Stimulated activated naive CD4-positive, alpha-beta T cell treated with Interleukin-2 at 50 U/mL for 16 hours (primary cell): ENCODE results near the gene KIF26A.

Experiments used
- DNase-seq: peaks from one replicate; lab custom pipeline; 2025; lab: John Stamatoyannopoulos, UW

Gene KIF26A

GRCh38 chr14:104130974-104131651 is 7.3 kb upstream of the KIF26A start:
- no peak for DNase-seq

DNA sequence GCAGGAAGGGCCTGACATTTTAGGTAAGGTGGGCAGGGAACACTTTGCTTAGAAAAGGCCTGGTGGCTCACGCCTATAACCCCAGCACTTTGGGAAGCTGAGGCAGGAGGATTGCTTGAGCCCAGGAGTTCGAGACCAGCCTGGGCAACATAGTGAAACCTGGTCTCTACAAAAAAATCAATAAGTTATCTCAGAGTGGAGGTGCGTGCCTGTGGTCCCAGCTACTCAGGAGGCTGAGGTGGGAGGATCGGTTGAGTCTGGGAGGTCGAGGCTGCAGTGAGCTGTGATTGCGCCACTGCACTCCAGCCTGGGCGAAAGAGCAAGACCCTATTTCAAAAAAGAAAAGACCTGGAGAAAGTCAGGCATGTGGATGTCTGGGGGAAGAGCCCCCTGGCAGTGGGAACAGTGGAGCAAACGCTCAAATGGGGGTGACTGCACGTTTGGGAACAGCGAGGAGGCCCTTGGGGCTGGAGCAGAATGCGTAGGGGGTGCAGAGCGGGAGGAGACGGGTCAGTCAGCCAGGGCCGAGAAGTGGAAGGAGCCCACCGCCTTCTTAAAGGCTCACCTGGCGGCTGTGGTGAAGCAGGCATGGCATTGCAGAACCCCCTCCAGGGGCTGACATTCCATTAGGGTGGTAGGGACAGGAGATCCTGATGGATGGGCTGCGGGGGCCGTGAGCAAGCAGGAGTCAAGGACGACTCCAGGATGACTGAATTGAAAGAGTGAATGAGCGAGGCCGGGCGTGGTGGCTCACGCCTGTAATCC is 6.2 kb upstream of the KIF26A start:
- no peak for DNase-seq

GRCh38 chr14:104132981-104133380 is 5.4 kb upstream of the KIF26A start:
- DNase-seq, result no peak

DNA sequence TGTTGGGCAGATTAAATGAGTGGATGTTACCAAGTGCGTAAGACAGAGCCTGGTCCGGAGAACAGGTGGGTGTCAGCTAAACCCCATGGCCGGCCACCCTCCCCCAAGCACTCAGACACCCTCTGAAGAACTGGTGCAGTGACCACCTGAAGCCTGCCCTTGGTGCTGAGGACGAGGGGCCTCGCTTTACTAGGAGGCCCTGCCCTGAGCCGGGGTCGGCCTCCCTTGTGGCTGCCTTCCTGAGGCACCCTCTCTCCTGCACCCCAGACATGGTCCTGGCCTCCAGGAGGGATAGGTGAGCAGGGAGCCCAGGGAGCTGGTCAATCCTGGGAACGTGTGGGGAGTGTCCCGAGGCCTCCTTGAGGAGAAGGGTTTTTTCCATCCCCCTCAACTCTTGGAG is 4.9 kb upstream of the KIF26A start:
- no peak for DNase-seq

- DNase-seq, result no peak
Measured at GRCh38 chr14:104134061-104134965, 4.1 kb upstream of the KIF26A start.

GRCh38 chr14:104135121-104135903 is 3.1 kb upstream of the KIF26A start:
- no peak for DNase-seq

GRCh38 chr14:104135904-104136471 is 2.4 kb upstream of the KIF26A start:
- DNase-seq, result no peak

DNA sequence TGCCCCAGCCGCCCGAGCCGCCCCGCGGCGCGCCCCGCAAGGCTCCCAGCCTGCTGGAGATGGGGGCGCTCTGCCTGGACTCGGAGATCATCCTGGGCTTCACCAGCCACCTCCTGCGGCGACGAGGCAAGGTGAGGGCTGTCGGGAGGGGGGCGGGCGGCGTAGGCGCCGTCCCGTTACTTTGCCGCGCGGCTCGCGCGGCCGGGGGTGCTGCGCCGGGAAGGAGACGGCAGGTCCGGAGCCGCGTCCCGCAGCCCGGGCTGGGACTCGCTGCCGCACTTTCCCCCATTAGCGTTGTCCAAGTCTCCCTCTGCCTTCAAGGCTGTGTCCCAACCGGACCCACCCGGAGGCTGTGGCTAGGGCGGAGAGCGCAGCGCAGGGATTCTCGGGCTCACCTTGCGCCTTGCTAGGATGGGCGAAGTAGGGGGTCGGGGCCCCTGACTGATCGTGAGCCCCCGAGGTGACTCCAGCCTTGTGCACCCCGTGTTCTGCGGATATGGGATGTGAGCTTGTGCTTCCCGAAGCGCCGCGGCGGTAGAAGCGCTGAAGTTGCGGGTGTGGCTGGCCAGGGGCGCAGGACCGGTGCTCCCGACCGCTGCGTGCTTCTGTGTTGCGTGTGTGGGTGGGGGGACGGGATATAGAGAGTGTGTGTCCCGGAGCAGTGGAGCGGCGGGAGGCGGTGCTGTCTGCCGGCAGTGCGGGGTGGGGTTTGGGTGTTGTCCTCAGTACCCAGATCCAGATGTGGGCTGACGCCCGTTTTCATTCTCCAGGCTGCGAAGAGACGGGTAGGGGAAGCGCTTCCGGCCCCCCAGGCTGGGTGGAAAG is 1.7 kb upstream of the KIF26A start:
- DNase-seq, result no peak

DNA sequence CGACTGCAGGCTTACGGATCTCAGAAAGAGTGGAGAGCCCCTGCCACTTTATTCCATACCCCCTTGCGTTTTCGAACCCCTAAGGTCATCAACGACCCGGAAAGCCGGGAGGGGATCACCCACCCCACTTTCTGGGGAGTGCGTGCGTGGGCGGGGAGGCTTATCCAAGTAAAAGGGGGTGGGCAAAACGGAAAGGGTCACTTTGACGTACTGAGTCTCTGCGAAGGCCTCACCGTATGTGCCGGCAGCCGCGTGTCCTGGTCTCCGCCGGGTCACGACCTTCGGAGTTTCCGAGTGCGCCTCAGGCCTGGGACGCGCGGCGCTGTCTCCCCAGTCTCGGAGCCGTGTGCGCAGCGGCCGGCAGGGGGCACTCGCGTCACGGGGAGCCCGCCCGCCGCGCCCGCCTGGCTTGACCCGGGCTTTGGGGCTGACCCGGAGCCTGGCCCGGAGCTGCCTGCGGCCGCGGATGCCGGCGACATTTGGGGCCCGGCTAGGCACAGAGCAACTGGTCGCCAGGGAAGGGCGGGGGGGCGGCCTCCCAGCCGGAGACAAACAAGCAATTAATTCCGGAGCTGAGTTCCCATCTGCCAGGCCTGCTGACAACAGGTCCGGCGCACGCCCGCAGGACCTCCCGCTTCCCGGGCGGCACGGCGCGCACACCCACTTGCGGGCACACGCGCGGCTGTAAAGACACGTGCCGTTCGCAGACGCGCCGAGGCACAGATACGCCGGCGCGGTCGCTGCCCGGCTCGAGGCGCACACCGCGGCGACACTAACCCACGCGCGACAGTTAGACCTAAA is 890 bp upstream of the KIF26A start:
- DNase-seq, result peak; percentile 49

DNA sequence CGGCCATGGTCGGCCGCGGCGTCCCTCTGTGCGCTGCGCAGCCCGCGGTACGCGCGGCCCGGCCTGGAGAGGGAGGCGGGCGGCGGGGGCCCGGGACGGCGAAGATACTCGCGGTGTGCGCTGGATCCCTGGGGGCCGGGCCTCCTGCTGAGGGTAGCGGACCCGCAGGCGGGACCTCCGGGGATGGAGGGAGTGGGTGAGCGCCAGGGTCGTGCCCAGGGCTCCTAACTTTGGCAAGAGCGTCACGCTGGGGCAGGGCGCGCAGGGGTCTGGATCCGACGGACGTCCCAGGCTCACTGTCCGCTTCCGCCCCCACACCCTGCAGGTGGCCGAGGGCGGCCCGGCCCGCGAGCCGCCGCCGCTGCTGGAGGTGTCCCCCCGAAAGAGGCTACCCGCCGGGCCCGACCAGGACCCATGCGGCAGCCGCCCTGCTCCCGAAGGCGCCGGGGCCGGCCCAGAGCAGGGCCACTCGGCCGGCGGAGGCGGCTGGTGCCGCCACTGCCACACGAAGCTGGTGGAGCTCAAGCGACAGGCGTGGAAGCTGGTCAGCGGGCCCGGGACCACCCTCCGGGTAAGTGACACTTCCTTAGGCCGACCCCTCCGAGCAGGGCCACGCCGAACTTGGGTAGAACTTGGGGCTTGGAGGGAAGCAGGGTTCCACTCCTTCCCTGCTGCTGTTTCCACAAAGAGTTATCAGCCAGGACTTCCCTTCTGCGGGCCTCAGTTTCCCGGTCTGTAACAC is 502 bp downstream of the KIF26A start:
- DNase-seq, result no peak

- DNase-seq, result no peak
Measured at GRCh38 chr14:104139460-104140212, 1.2 kb downstream of the KIF26A start.

DNA sequence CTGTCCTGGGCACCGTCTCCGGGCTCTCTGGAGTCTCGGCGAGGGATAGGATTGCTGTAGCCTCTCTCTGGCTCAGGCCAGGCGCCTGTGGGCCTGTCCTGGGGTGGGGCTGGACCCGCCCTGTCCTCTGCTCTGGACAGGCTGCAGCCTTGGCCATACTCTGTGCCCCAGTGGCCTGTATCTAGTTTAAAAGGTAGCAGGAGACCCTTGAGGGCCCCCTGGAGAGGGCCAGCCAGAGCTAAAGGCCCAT is 1.8 kb downstream of the KIF26A start:
- DNase-seq, result no peak

DNA sequence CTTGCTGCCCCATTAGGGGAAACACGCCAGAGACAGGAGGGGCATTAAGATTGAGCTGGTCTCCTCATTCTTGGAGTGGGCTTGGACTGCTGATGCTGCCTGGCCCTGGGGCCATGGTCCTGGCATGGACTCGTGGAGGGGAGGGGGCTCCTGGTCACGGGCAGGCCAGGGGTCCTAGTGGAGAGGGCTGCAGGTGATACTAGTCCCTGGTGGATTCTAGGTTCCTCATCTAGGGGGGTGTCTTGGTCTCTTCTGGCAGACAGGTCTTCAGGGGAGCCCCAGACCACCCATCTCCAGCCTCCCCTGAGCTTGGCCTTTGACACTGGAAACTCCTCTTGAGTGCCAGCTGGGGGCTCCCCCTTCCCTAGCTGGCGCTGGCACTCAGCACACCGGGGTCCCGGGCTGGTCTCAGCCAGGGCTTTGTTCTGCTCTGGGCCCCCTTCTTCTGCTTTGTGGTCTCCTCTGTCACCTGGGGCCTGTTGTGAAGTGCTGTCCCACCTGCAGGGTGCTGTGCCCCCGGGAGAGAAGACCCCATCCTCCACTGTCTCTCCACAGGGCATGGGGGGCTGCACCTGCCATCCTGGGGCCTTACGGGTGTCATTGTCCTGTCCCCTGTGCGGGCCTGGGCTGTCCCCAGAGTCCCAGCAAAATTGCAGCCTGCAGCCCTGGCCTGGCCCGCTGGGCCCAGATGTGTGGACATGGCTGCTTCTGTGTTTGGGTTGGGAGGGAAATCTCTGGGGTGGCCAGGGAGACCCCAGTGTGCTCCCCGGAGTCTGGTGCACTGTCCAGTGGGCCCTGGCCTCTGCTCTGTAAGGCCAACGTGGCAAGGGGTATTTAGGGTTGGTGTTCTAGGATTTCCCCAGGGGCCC is 2.3 kb downstream of the KIF26A start:
- DNase-seq, result no peak

DNA sequence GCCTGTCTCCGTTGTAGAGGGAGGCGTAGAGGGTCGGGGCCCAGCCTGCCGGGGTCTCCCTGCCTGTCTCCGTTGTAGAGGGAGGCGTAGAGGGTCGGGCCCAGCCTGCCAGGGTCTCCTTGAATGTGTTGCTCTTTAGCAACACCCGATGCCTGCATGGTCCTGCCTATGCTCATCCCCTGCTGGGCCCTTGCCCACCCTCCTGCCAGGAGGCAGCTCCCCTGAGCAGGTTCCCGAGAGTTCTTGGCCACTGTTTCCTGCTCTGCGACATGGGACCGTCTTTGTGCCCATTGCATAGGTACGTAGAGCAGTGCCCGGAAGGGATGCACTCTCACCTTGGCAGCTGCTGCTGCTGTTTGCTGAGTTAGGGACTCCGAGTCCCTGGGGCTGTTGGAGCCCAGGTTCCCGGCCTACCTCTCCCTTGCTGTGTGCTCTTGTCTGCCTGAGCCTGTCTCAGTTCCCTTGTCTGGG is 3.3 kb downstream of the KIF26A start:
- no peak for DNase-seq

DNA sequence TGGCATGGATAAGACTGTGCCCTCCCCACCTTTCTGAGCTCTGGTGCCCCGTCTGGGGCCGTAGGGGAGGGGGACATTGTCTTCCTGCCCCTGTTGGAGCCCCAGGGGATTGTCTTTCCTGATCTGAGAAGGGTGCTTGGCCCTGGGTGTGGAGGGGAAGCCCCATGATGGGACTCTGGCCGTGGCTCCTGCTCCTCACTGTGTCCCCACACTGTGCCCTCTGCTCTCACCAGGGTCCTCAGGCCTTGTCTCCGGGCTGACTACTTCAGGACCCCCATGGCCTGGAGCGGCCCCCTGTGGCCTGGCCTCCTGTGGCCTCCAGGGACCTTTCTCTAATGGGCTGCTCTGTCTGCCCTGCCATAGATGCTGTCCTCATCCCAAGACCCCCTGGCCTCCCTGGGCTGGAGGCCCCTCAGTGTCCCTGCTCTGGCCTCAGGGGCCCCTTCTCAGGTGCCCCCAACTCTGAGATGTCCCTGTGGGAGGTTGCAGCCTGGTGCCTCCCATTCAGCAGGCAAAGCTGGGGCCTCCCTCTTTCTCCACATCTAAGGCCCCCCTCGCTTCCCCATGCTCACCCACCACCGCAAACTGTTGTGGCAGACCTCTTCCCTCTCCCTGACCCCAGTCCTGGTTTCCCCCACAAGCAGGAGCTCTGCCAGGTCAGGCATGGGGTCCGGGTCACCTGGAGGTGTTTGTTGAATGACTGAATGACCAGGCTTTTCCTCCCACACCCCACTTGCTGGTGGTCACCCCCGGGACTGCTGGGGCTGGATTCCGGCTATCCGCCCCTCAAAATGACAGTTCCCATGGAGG is 4.0 kb downstream of the KIF26A start:
- DNase-seq, result no peak

GRCh38 chr14:104142946-104143470 is 4.6 kb downstream of the KIF26A start:
- no peak for DNase-seq
